SK-N-MC (cell line): ENCODE results near the gene RAET1G.

Experiments used
- EZH2 ChIP-seq: fragments of 200-600 bp; sonication (generic); IDR thresholded peaks from one replicate; pipeline ENCODE4 v1.6.1; 2017; ENCODE audit warnings: antibody characterized with exemption
- POLR2AphosphoS5 ChIP-seq: IDR thresholded peaks from 2 replicates; pipeline ENCODE4 v1.6.1; 2012; ENCODE audit warnings: mild to moderate bottlenecking, low read depth, low read length, borderline replicate concordance

DNA sequence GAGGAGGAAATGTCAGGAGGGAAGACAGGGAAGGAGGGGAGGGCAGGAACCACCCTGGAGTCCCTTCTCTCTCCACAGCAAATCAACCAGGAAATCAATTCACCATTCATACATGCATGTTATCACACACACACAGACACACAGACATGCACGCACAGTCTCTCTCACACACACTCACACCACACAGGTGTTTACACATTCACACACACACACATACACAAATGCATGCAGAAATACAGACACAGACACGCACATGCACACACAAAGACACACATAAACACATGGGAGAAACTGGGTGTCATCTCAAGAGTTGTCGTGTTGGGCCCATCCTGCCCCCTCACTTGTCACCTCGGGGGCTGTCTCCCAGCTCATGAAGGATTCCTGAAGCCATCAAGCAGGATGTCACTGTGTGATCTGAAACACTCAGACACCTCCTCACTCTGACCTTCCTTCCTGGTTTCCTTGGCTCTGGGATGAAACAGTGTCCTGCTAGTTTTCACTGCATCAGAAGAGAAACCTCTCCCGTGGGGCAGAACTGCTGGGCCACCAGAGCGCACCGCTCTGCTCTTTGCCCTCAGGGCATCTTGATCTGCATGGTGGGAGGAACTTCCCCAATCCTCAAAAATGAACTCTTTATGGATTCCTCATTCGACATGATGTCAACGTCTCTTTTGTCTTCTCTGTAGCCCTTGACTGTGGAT lies 9.2 kb downstream of the RAET1G start:
- TF ChIP-seq POLR2AphosphoS5 (no peak), EZH2 (no peak)
